Articular chondrocyte of knee joint (primary cell): Measurements from ENCODE around the gene F2. TPM values are rescaled to one million over a fixed set of nuclear protein-coding genes. Genes with fewer than 3 reads are reported as not detected.

ENCODE experiments used
- small RNA-seq: library from RNA; depleted of rRNA; stranded (forward); fragments of <200 nt; gene quantifications from one replicate; pipeline ENCODE3, GENCODE V24; 2012
- total RNA-seq: library from RNA; depleted of rRNA; stranded (reverse); fragments of >200 nt; gene quantifications from 2 replicates; pipeline ENCODE4 v1.2.3, GENCODE V29; 2012

F2 gene
- not detected in 2 replicates for total RNA-seq

DNA sequence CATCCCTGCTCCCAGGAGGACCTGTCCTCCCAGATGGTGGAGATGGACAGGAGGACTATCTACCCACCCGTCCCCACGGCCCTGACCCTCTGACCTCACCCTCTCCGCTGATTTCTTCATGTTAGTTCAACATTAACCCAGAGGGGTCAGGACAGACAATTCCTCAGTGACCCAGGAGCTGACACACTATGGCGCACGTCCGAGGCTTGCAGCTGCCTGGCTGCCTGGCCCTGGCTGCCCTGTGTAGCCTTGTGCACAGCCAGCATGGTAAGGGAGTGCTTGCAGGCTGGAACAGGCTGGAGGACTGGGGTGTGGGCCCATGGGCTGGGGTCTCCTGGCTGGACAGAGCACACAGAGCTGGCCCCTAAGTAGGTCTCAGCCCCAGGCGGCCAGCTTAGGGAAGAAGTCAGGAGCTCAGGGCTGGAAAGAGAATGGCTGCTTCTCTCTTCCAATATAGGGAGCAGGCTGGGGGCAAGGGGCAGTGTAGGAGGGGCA lies at the start of gene F2:
Gene F2, plus strand, starts transcription at position 166 of the 495 bp plus-strand sequence. Its CDS starts 23 bp downstream, at position 189.

GRCh38 chr11:46700241-46701077 lies 18.6 kb upstream of the F2 start, which contains the start of the genes ARHGAP1 and ZNF408:
Gene ARHGAP1, minus strand, starts transcription at chr11:46700619. Its CDS starts 4,512 bp downstream, at chr11:46696107.
Gene ZNF408, plus strand, starts transcription at chr11:46701031. Its CDS starts 17 bp downstream, at chr11:46701048.

Small RNAs within 50 kb of the gene (small RNA-seq; reads per million reads assigned to genes)
- gene MIR5582, result 6.3 reads per million, percentile 92 among the genes with 10 or more reads in this experiment
- gene RF00573, result not detected
- 226 reads per million, percentile 98 among the genes with 10 or more reads in this experiment for gene SNORD67

Other genes with a start within 250 kb of the F2 start
- 26.1 and 26.8 TPM in 2 replicates for gene AMBRA1, start 125.2 kb upstream of the F2 start, total RNA-seq
- gene HARBI1, start 102.0 kb upstream of the F2 start, total RNA-seq, result 4.3 and 5.2 TPM in 2 replicates
- 57.2 and 59.3 TPM in 2 replicates for gene ATG13, start 101.7 kb upstream of the F2 start, total RNA-seq
- gene ARHGAP1, start 18.6 kb upstream of the F2 start, total RNA-seq, result 78.0 and 90.4 TPM in 2 replicates
- gene ZNF408, start 18.2 kb upstream of the F2 start, total RNA-seq, result 11.2 and 12.7 TPM in 2 replicates
- gene CKAP5, start 127.1 kb downstream of the F2 start, total RNA-seq, result 59.3 and 74.0 TPM in 2 replicates
- 1.2 and 2.5 TPM in 2 replicates for gene LRP4, start 199.3 kb downstream of the F2 start, total RNA-seq
- gene CSTPP1, start 217.5 kb downstream of the F2 start, total RNA-seq, result 28.7 and 33.7 TPM in 2 replicates